A549 (cell line): ENCODE measurements around the gene PIM3. TPM values are rescaled to one million over a fixed set of nuclear protein-coding genes. Genes with fewer than 3 reads are reported as not detected.

Source experiments
- ATAC-seq, 2 experiments: fragments of 200-7000 bp in 1 of 2; fragments of >200 bp in 1 of 2; cut with Nextera tagmentation in 1 of 2; cut with Tn5 transposase in 1 of 2; 3 replicates each; pipeline versions ENCODE4 v1.8.0 to v1.9.1; 2018 to 2020; ENCODE audit warnings: mild to moderate bottlenecking in 1 of 2, moderate library complexity in 1 of 2
- CTCF ChIA-PET: fragments of 300-600 bp; sonication (Branson Sonifier 250); formaldehyde crosslinking; extraction: SDS; loops from one replicate; lab custom pipeline; 2021; ENCODE audit warnings: antibody characterized with exemption, inconsistent platforms; lab: Yijun Ruan, JAX
- POLR2A ChIA-PET: fragments of 350-600 bp; formaldehyde crosslinking; extraction: SDS; loops from one replicate; lab custom pipeline; 2021; ENCODE audit warnings: antibody characterized with exemption, inconsistent platforms; lab: Yijun Ruan, JAX
- DNase-seq, 2 experiments: peaks; one replicate each; pipeline versions ENCODE4 v3.0.0 to v3.0.0-alpha.2; 2011 to 2016; ENCODE audit warnings: low read depth in 1 of 2, low spot score in 1 of 2
- FAIRE-seq: peaks from 2 replicates; lab custom pipeline; 2011; peaks lifted over from hg19 to GRCh38; lab: Jason Lieb, UNC
- H3K27ac ChIP-seq, 2 experiments: fragments of >200 bp; sonication (Bioruptor Twin); formaldehyde crosslinking; 3 replicates each; pipeline ENCODE4 v1.5.1; 2016 to 2017
- H3K4me1 ChIP-seq: fragments of >200 bp; sonication (Bioruptor Twin); formaldehyde crosslinking; 3 replicates; pipeline ENCODE4 v1.6.1; 2016
- H3K4me2 ChIP-seq: fragments of >200 bp; sonication (Bioruptor Twin); formaldehyde crosslinking; 3 replicates; pipeline ENCODE4 v1.6.1; 2016
- H3K4me3 ChIP-seq: fragments of >200 bp; sonication (Bioruptor Twin); formaldehyde crosslinking; 3 replicates; pipeline ENCODE4 v1.5.1; 2016
- H3K9me3 ChIP-seq: fragments of >200 bp; sonication (Bioruptor Twin); formaldehyde crosslinking; 3 replicates; pipeline ENCODE4 v1.6.1; 2016
- BCL3 ChIP-seq: fragments of >200 bp; sonication (Bioruptor Twin); formaldehyde crosslinking; IDR thresholded peaks from 3 replicates; pipeline ENCODE4 v1.6.1; 2016
- BHLHE40 ChIP-seq: IDR thresholded peaks from 2 replicates; pipeline ENCODE4 v1.6.1; 2012; ENCODE audit warnings: low read depth, low read length, inconsistent platforms
- ESRRA ChIP-seq: fragments of 150-350 bp; IDR thresholded peaks from 2 replicates; pipeline ENCODE4 v1.6.1; 2014; ENCODE audit warnings: mild to moderate bottlenecking, low read length, borderline replicate concordance
- FOSL2 ChIP-seq, 2 experiments: fragments of 450-650 bp in 1 of 2; fragments of >200 bp in 1 of 2; sonication (Bioruptor Twin) in 1 of 2; formaldehyde crosslinking; IDR thresholded peaks; 2 replicates each; pipeline versions ENCODE4 v1.5.0 to v1.6.1; 2016 to 2020; ENCODE audit warnings: mild to moderate bottlenecking in 1 of 2, moderate library complexity in 1 of 2
- FOXS1 ChIP-seq: fragments of 250-450 bp; sonication (Bioruptor Pico); IDR thresholded peaks from 2 replicates; pipeline ENCODE4 v1.5.0; 2020; ENCODE audit warnings: mild to moderate bottlenecking, moderate library complexity
- HES2 ChIP-seq: fragments of >200 bp; sonication (Bioruptor Twin); formaldehyde crosslinking; IDR thresholded peaks from 2 replicates; pipeline ENCODE4 v1.6.1; 2016
- HOXB5 ChIP-seq: fragments of 250-450 bp; sonication (Bioruptor Pico); IDR thresholded peaks from 2 replicates; pipeline ENCODE4 v1.5.0; 2020; ENCODE audit warnings: mild to moderate bottlenecking, moderate library complexity
- JUN ChIP-seq, 2 experiments: fragments of >200 bp; sonication (Bioruptor Twin); formaldehyde crosslinking; IDR thresholded peaks; 2 replicates in 1 of 2; 3 replicates in 1 of 2; pipeline ENCODE4 v1.6.1; 2016 to 2017
- MAZ ChIP-seq: fragments of 150-350 bp; IDR thresholded peaks from 2 replicates; pipeline ENCODE4 v1.6.1; 2014; ENCODE audit warnings: antibody characterized with exemption, low read depth, low read length, borderline replicate concordance
- MYC ChIP-seq: IDR thresholded peaks from 2 replicates; pipeline ENCODE4 v1.6.1; 2012; ENCODE audit warnings: mild to moderate bottlenecking, inconsistent platforms, low read length, improper control_type of control experiment, borderline replicate concordance
- POLR2A ChIP-seq: IDR thresholded peaks from 2 replicates; pipeline ENCODE4 v1.6.1; 2012; ENCODE audit warnings: mild to moderate bottlenecking, low read length
- RAD21 ChIP-seq, 2 experiments: fragments of >200 bp in 1 of 2; sonication (Bioruptor Twin) in 1 of 2; formaldehyde crosslinking in 1 of 2; IDR thresholded peaks in 1 of 2; conservative IDR thresholded peaks in 1 of 2; 2 replicates in 1 of 2; 3 replicates in 1 of 2; pipeline ENCODE4 v1.6.1; 2012 to 2018; ENCODE audit warnings: inconsistent platforms in 1 of 2
- RARB ChIP-seq: fragments of 250-450 bp; sonication (Bioruptor Pico); IDR thresholded peaks from 2 replicates; pipeline ENCODE4 v1.8.0; 2021; ENCODE audit warnings: mild to moderate bottlenecking, moderate library complexity
- RCOR1 ChIP-seq: fragments of 150-350 bp; IDR thresholded peaks from 2 replicates; pipeline ENCODE4 v1.6.1; 2014; ENCODE audit warnings: antibody characterized with exemption, low read length, low read depth
- RFX5 ChIP-seq: fragments of 450-650 bp; IDR thresholded peaks from 2 replicates; pipeline ENCODE4 v1.7.1; 2014; ENCODE audit warnings: antibody characterized with exemption, mild to moderate bottlenecking, moderate library complexity
- WGBS: methylation state at CpG from one replicate; pipeline ENCODE4 v1.1.6; 2017; ENCODE audit errors: missing lambda C conversion rate; 5-methylcytosine and 5-hydroxymethylcytosine counted together
- polyA plus RNA-seq, 4 experiments: library from polyadenylated mRNA; depleted of rRNA in 3 of 4; stranded (reverse); fragments of >200 nt; fragmentation: RNase III in 1 of 4; extraction: RNeasy Plus Mini Kit Qiagen cat#74134 plus additional on column Dnase treatment in 1 of 4; gene quantifications; 2 replicates in 3 of 4; 3 replicates in 1 of 4; pipeline ENCODE4 v1.2.3, GENCODE V29; 2011 to 2017

Gene PIM3
- polyA plus RNA-seq, 2 of the 4 experiments (the other 2 are of a cell fraction), result 4.4 to 11.3 TPM

DNA sequence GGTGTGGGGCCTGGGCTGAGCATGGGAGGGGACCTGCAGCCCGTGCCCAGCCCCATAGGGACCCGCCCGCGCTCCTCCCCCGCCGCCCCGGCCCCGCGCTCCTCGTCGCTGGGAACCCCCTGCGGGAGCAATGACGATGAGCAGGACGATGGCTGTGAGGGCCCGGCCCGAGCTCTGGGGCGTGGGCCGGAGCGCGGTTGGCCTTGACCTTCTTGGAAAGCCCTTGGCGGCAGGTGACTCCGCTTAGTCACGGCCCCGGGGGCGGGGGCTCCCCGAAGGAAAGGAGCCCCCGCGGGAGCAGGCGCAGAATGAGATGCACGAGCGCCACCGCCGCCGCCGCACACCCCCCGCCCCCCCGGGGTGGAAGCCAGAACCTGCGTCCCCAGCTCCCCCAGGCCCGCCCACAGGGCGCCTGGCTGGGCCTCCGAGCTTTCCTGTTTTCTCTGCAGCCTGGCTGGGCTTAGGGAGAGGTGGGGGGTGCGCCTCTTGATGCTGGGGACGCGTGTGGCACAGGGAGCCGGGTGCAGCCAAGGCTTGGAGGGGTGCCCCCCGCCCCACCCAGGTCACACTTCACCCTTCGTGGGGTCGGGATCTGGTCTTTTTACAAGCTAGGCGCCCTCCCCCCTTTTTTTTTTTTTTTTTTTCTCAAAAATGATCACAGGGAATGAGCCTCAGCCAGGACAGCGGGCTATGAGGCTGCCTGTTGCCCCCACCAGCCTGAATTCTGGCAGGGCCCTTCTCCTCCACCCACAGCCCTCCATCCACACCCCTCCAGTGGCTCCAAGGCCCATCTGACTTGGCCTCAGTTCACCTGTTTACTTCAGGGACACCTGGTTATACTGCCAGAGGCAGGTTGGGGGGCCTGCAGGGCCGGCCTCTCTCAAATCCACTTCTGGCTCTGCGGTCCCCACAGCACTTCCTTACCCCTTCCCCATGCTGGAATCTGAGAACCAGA, 24.3 kb upstream of the PIM3 start:
- Histone ChIP-seq H3K27ac (peak overlapping the region; percentile 82 to 96), H3K4me3 (peak overlapping the region; percentile 61), H3K9me3 (no peaks in the 10 kb centered on the region)
- TF ChIP-seq JUN (IDR thresholded peaks at IDR 0.05) (peak in 1 of 2 experiments; percentile 55; a peak in 1 of 5 replicates), FOSL2 (IDR thresholded peaks at IDR 0.05) (no peak), FOSL2 (CRISPR knock-in tag; IDR thresholded peaks at IDR 0.05) (peak; percentile 81), ESRRA (peak; percentile 23; the same call in 1 of the 2 replicates), RFX5 (no peak), BHLHE40 (peak; percentile 66), MYC (0 out of 2 replicates have a peak, but pooled peaks have one; percentile 21), POLR2A (peak; percentile 22; the same call in 1 of the 2 replicates), HOXB5 (no peak), BCL3 (0 out of 3 replicates have a peak, but pooled peaks have one; percentile 32)
- TF ChIP-seq, all 56 proteins: peak for 7
- 28% methylated on average over 7 of the region's 52 CpGs for WGBS
- CTCF ChIA-PET, result interaction anchor here (0.6 to 1.7 kb wide), 5 partner anchors 11 to 204 kb away, joined by 3 to 5 read pairs (median 3); no protein-coding TSS in a partner anchor
- ATAC-seq, result peak; percentile 72 to 82
- POLR2A ChIA-PET, result interaction anchor here (0.6 to 1.8 kb wide), 6 partner anchors 8 to 195 kb away, joined by 3 to 6 read pairs (median 4); no protein-coding TSS in a partner anchor
- Histone ChIP-seq H3K4me1 (peaks cover 23% of the 10 kb centered on the region), H3K4me2 (peak overlapping the region; percentile 96)
- FAIRE-seq, result no peak
- DNase-seq, result peak in 1 of 2 experiments; percentile 86

DNA sequence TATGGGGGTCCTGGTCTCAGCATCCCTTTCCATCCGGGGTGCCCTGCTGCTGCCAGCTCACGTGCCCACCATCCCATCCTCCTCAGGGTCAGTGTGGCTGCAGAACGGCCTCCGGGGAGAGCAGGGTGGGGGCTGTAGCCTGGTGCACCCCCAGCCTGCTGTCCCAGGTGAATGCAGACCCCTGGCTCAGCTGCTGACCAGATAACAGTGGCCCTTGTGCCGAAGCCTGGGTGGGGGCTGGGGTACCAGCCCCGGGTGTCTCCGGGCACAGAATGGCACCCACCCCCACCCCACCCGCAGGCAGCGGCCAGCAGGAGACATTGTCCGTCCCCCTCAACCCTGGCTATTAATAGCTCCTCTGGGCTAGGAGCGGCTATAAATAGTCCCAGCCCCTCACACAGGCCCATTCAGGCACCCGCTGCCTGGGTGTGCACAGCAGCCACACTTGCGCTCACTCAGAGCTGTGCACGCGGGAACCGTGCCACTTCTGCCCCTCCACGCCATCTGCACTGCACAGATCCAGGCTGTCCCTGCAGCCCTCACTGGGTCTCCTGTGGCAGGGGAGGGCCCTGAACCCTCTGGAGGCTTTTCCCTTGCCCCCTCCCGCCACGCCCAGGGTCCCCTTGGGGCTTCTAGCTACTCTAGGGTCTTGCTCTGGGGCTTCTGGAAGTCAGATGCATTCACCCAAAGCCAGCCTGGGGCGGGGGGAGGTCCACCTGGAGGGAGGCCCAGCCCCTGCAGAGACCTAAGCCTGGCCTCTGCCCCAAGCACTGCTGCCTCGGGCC, 23.4 kb upstream of the PIM3 start:
- ChIA-PET POLR2A (interaction anchor here (0.7 to 1.8 kb wide), 3 partner anchors 7 to 590 kb away, joined by 3 to 5 read pairs (median 4); no protein-coding TSS in a partner anchor), CTCF (interaction anchor here (1.3 to 2.8 kb wide), 3 partner anchors 57 to 93 kb away, joined by 4 to 15 read pairs (median 5); no protein-coding TSS in a partner anchor)
- H3K27ac ChIP-seq, result peak overlapping the region; percentile 82 to 96
- no peak for DNase-seq
- no peaks in the 10 kb centered on the region for H3K9me3 ChIP-seq
- WGBS, result 92% methylated on average over 11 of the region's 21 CpGs
- no peak for ATAC-seq
- no peak for FAIRE-seq
- H3K4me3 ChIP-seq, result no peak overlapping the region
- peaks cover 23% of the 10 kb centered on the region for H3K4me1 ChIP-seq
- TF ChIP-seq HOXB5 (no peak), MAZ (no peak), MYC (no peak), HES2 (no peak), RARB (no peak), RAD21 (conservative IDR thresholded peaks at IDR 0.05 in 1 of 2, IDR thresholded peaks at IDR 0.05 in 1 of 2) (no peak), RCOR1 (no peak), JUN (IDR thresholded peaks at IDR 0.05) (no peak), FOXS1 (CRISPR knock-in tag) (no peak)
- H3K4me2 ChIP-seq, result peak overlapping the region; percentile 96
